GM13977 (cell line): Measurements from ENCODE around the gene MKX.

Source experiments
- DNase-seq: peaks from one replicate; pipeline ENCODE4 v3.0.0; 2012; ENCODE audit warnings: low spot score
- in situ Hi-C: fragments of 300-500 bp; cut with MboI; formaldehyde crosslinking; loops from one replicate; pipeline ENCODE4 v1.12.0; 2022; ENCODE audit warnings: low sequenced_read_pairs, low pct_unique_long_range_greater_than_20kb, mixed read lengths, inconsistent platforms; ENCODE audit not compliant: unreplicated experiment
- TF ChIP-seq, protein P1 (sequence below): IDR thresholded peaks from 2 replicates; pipeline ENCODE4 v1.5.1; 2012; ENCODE audit warnings: mild to moderate bottlenecking, control low read depth; ENCODE audit not compliant: insufficient read depth; ENCODE audit errors: extremely low read depth, missing control alignments

Gene MKX

DNA sequence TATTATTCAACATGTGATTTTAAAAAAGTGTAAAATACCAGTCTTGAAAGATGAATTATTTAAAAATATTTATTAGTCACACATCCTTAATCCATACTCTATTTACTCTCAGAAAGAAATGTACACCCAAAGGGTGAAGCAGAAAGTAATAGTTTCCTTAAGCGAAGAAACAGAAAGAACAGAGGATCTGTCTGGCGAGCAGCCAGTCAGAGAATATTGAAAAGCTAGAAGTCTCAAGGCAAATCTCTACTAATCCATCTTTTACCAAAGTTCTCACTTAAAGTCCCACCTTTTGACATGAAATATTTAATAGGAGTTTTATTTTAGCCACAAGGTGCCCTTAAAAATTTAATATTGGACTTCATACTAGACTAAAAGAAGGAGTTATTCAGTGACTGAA is 46.7 kb downstream of the MKX start:
- TF ChIP-seq, protein P1, sequence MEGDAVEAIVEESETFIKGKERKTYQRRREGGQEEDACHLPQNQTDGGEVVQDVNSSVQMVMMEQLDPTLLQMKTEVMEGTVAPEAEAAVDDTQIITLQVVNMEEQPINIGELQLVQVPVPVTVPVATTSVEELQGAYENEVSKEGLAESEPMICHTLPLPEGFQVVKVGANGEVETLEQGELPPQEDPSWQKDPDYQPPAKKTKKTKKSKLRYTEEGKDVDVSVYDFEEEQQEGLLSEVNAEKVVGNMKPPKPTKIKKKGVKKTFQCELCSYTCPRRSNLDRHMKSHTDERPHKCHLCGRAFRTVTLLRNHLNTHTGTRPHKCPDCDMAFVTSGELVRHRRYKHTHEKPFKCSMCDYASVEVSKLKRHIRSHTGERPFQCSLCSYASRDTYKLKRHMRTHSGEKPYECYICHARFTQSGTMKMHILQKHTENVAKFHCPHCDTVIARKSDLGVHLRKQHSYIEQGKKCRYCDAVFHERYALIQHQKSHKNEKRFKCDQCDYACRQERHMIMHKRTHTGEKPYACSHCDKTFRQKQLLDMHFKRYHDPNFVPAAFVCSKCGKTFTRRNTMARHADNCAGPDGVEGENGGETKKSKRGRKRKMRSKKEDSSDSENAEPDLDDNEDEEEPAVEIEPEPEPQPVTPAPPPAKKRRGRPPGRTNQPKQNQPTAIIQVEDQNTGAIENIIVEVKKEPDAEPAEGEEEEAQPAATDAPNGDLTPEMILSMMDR, result no peak
- in situ Hi-C loops, result no loop called here
- no peak for DNase-seq

DNA sequence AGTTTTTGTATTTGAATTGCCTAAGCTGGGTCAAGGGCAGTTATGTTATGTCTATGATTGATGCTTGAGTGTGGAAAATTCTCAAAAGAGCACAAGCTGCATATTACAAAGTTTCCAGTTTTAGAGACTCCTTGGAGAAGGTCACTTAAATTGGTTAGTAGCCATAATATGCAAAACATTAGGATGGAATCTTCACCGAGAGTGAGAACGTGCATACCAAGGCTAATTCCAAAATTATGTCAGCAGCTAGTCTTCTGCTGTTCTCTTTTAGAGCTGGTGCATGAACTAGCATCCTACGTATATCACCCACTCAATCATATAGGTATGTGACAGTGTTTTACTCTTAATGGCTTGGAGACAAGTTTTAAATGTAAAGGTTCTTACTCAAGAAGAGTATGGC is 49.2 kb downstream of the MKX start:
- DNase-seq, result no peak
- in situ Hi-C loops, result no loop called here
- TF ChIP-seq, protein P1, result no peak

DNA sequence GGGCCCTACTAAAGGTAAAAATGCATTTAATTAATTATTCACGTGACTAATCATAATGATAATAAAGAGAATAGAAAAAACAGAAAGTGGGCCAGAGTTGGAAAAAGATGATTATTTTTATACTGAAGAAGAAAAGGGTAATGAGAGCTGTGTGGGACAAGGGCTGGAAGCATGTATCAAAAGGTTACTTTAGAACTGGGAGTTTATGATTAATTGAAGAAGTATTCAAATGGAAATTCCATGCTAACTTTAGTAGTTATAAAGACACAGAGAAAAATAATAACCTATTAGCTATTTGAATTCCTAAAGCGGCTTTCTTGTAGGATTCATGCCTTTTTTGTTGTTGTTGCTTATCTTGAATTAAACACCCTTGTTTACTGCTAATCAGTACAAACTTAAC is 49.9 kb downstream of the MKX start:
- DNase-seq, result no peak
- in situ Hi-C loops, result no loop called here
- TF ChIP-seq, protein P1, result no peak

DNA sequence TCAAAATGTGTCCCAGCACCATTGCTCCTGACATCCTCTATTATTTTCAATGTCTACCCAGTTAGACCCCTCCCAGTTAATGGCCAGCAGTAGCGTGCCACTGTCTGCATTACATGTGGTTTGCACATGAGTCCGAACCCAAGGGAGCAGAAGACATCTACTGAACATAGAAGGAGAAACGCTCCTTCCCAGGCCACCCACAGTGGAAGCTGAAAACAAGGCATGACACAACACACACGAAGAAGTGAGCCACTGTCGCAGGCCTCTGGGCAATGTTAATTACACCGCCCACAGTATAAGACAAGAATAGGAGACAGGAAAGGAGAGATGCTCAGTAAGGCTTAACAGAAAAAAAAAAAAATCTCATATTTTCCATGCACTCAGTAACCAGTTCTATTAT is 50.5 kb downstream of the MKX start:
- TF ChIP-seq, protein P1, result no peak
- in situ Hi-C loops, result no loop called here
- no peak for DNase-seq

DNA sequence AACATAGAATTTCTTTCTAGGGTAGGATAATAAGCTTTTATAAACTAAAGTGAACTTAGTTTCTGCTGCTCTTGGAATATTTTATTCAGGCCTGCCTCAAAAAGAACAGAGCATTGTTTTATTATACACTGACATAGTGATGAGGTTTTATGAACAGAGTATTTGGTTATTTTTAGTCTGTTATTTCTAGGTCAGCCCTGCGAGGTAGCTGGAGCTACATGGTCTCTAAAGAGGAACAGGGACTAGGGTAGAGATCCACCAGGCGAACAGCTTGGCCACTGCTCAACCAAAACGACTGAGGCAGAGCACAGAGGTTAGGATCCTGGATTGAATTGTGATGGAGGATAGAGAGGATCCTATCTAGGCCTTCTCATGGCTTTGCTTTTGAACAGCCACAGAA is 53.0 kb downstream of the MKX start:
- in situ Hi-C loops, result no loop called here
- TF ChIP-seq, protein P1, result no peak
- DNase-seq, result no peak

DNA sequence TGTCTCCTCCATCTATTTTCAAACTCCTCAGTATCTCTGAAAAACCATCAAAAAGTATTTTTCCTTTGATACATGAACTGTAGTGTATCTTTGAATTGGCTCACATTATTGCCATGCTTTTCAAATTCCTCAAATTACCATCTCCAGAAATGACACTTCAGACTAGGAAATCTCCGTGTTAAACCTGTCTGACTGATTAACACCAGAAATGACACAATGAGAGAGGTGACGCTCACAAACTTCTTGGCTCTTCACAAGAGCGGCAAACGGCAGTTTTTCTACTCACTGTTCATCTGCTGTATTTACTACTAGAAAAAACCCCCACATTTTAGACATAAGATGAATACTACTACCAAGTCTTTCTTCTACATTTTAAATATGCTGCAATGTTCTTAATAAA is 56.6 kb downstream of the MKX start:
- in situ Hi-C loops, result no loop called here
- TF ChIP-seq, protein P1, result no peak
- DNase-seq, result no peak

DNA sequence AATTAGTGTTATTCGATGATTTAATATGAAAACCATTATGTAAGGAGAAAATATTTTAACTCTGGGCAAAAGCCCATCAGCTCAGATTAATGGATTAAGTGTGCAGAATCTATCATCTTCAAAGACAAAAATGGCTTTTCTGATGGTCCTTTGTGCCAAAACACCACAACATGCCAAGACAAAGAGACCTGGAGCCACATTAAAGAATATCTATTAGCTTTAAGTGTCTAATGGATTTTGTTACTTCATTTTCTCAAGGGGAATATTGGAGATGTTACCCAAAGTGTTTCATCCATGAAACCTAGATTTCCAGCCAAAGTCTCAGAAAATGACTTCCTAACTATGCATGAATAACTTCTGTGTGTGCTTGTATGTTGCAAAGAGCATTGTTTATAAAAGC is 57.3 kb downstream of the MKX start:
- in situ Hi-C loops, result no loop called here
- DNase-seq, result no peak
- TF ChIP-seq, protein P1, result no peak
